ENCODE results near the gene ETFA.

ETFA gene

DNA sequence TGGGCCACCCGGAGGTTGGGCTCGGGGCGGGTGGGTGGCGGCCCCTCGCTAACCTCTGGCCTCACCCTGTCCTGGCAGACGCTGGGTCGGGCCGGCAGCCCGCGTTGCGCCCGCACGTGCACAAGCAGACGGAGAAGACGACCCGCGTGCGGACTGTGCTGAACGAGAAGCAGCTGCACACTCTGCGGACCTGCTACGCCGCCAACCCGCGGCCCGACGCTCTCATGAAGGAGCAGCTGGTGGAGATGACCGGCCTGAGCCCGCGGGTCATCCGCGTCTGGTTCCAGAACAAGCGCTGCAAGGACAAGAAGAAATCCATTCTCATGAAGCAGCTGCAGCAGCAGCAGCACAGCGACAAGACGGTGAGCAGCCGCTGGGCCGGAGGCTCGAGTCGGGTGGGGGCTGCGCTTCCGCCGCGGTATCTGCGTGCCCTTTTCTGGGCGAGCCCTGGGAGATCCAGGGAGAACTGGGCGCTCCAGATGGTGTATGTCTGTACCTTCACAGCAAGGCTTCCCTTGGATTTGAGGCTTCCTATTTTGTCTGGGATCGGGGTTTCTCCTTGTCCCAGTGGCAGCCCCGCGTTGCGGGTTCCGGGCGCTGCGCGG is 29.0 kb upstream of the ETFA start:
- DNase-seq, result no peak

DNA sequence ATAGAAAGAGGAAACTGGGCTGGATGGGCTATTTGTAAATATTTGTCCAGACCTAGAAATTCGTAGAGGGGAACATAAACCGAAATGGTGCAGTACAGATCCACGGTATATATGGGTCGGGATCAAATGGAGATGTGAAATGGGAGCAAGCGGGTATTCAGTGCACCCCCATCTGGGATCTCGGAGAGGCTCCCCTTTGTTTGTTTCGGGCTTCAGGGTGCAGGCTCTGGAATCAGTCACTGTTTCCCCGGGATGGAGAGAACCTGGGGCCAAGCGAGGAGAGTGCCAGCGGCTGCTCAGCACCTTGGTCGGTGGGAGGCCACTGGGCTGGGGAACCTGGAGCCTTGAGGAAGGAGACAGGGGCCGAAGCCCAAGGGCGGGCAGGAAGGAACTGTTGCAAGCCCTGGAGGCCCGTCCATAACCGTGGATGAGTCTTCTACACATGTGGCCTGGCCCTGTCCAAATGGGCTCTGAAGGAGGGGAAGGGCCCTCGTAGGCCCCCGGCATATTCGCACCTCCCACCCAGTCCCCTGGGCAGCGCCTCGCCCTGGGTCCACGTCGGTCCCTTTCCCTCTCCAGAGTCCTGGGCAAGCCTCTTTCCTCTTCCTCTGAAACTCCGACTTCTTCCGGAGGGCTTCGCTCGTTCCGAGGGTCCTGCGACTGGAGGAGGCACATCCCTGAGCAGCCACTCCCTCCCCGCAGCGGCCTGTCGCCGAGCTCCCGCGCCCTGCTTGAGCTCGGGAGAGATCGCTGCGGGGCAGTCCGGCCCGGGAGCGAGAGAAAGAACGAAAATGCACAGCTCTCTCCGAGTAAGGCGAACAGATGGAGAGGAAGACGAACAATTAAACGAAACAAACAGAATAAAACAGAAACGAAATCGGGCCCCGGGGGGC is 28.3 kb upstream of the ETFA start:
- no peak for DNase-seq

GRCh38 chr15:76338486-76339304 is 27.4 kb upstream of the ETFA start:
- no peak for DNase-seq

DNA sequence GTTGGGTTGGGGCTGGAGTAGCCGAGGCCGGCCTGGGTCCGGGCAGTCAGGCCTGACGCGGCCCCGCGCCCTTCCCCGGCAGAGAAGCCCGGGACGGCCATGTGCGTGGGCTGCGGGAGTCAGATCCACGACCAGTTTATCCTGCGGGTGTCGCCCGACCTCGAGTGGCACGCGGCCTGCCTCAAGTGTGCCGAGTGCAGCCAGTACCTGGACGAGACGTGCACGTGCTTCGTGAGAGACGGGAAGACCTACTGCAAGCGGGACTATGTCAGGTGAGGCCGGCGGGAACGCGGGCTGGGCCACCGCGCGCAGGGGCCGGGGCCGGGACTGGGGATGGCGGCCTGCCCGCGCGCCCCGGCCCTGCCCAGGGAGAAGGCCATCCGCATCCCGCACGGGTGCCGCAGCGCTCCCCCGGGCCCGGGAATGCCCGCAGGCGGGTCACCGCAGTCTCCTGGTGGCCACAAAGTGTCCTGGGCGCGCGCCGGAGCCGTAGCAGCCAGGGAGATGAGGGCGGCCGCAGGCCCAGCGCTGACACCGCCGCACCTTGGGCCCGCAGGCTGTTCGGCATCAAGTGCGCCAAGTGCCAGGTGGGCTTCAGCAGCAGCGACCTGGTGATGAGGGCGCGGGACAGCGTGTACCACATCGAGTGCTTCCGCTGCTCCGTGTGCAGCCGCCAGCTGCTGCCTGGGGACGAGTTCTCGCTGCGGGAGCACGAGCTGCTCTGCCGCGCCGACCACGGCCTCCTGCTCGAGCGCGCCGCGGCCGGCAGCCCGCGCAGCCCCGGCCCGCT is 26.6 kb upstream of the ETFA start:
- DNase-seq, result no peak

GRCh38 chr15:76337059-76337695 is 25.9 kb upstream of the ETFA start:
- DNase-seq, result no peak

GRCh38 chr15:76336254-76337058 is 25.2 kb upstream of the ETFA start, which contains the start of gene ISL2:
ISL2 (plus strand) TSS chr15:76336773; CDS start chr15:76336884, 111 bp downstream.
- peak; percentile 95 for DNase-seq

DNA sequence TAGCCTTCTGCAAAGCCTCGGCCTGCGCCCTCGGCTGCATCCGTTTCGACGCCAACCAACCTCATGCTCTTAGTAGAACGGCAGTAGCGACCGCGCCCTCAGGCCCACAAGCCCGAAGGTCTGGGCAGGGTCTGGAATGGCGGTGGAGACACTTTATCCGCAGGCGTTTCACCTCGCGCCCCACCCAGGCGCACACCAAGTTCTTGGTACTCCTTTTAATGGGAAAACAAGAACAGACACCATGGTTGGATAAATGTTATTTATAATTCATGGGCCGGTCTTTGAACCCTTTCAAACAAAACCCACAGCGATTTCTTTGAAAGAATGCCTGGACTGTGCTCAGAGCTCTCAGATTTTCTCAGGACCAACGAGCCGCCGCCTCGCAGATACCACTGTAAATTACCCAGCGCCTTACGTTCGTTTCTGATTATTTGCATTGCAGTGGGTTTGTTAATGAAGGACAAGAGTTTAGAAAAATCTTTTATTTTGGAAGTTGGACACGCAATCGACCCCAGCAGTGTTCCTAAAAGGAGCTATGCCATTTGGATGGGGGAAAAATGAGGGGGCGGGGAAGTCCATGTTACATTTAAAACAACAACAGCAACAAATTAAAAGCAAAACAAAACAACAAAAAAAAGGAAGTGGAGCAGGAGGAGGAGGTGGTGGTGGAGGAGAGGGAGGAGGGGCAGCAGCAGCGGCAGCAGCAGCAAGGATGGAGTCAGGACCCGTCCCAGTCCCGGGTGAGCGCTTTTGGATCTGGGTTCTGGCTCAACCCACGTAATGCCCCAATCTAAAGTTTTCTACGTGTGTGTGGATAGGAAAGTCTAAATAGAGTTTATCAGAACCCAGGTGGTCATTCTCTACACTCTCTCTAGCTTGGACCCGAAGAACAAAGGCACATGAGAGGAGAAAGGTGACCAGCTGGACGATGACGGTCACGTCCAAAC is 24.3 kb upstream of the ETFA start:
- DNase-seq, result peak; percentile 25

DNA sequence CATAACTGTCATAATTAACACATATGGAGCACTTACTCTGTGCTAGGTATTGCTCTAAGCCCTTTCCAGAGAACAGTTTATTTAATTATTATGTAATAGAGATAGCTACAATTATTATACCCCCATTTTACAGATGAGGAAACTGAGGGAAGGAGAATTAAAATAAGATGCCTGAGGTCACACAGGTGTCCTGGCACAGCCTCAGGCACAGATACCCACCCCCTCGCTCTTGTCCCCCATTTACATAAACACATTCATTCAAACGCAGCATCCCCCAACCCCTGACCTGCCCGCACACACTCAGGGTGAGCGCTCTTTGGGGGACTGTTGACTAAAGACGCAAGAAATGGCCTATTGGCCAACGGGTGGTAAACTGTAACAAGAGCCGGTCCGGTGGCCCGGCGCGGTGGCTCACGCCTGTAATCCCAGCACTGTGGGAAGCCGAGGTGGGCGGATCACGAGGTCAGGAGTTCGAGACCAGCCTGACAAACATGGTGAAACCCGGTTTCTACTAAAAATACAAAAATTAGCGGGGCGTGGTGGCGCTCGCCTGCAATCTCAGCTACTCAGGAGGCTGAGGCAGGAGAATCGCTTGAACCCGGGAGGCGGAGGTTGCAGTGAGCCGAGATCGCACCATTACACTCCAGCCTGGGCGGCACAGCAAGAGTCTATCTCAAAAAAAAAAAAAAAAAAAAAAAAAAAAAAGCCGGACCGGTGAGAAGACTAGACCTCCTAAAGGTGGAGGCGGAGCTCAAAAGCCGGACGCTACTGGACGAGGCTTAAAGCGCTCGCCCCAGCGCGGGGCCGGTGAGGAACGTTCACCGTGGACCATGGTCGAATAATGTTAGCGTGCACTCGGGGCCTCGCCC is 23.4 kb upstream of the ETFA start:
- no peak for DNase-seq

DNA sequence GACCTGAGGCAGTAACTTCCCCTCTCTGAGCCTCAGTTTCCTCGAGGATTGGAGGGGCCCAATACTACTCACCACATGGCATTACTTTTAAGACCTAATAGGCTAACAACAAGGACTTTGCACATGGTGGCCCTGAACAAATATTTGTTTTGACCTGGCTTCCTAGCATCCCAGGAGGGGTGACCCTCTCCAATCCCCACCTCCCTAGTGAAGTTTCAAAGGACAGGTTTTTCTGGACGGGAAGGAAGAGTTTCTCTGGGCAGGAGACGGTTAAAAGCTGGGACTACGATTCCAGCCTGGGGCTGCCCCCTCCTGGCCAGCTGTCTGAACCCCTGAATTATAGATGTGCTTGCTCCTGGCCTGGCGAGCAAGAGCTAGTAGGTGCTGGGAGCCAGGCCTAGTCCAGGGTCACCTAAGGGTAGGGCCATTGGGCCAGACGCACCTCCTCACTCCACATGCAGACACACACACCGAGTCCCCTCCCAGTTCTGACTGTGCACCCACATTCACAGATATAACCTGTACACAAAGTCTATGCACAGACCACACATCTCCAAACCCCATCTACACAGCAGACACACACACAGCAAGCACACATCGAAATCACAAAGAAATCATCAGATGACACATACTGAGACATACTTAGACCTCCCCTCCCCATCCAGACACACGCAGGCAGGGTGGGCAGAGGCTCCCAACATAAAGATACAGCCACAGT is 22.6 kb upstream of the ETFA start:
- DNase-seq, result no peak

DNA sequence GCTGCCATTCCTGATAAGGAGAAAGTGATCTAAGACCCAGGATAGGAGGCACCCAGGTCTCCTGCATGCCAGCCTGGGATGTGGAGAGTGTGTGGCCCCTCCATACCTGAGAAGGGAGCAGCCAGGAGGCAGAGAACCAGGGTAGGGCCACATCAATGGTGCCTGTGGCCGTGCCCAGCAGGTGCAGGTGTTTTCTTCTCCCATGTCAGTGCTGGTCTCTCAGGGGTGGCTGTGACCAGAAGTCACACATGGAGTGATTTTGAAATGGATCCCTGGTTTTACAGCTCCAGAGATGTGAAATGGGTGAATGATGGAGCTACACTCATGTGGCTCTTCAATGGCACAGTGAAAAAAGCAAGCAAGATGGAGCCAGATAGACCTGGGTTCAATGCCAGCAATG is 22.0 kb upstream of the ETFA start:
- no peak for DNase-seq

DNA sequence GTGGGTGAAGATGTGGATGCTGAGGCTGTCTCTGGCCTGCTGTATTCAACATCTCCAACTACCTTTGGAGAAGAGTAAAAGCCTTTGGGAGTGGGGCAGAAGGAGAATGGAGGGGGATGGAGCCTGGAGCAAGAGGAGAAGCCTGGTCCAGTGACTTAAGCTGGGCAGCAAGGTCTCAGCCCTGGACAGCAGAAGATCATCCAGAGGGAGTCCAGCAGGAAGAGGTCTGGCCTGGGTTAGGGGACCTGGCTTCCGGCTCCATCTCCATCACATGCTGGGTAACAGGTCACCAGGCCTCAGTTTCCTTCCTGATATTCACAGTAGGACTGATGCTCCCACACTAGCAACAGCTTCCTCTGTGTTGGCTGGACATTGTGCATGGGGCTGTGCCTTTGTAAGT is 21.5 kb upstream of the ETFA start:
- DNase-seq, result no peak

GRCh38 chr15:76330080-76330680 is 18.9 kb upstream of the ETFA start:
- DNase-seq, result peak; percentile 41

GRCh38 chr15:76328958-76329357 is 17.7 kb upstream of the ETFA start:
- DNase-seq, result no peak

GRCh38 chr15:76328106-76328696 is 16.9 kb upstream of the ETFA start:
- DNase-seq, result no peak

DNA sequence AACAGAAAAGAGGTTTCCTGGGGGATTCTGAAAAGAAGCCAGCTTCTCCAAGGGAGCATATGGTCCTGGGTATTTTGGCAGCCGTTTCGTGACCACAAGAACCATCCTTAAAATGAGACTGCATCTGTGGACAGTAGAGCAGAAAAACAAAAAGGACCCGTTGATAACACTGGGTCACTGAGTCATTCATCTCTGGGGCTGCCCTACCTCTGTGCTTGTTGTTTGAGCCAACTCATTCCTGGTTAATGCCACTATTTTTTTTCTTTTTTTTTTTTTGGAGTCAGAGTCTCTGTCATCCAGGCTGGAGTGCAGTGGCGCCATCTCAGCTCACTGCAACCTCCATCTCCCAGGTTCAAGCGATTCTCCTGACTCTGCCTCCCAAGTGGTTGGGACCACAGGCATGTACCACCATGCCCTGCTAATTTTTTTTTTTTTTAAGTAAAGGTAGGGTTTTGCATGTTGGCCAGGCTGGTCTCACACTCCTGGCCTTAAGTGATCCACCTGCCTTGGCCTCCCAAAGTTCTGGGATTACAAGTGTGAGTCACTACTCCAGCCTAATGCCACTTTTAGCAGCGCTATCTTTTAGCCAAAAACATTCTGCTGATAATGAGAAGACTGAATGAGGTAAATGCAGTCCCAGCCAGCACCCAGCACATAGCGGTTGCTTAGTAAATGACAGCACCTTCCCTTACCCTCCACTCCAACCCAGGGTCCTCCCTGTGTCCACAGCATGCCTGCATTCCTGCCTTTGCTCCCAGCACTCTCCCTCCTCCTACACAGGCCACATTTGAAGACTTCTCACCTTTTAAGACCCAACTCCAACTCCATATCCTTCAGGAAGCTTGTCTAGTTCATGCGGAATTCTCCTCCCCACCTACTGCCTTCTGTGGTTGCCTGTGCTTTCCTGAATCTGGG is 16.2 kb upstream of the ETFA start:
- DNase-seq, result peak; percentile 57

DNA sequence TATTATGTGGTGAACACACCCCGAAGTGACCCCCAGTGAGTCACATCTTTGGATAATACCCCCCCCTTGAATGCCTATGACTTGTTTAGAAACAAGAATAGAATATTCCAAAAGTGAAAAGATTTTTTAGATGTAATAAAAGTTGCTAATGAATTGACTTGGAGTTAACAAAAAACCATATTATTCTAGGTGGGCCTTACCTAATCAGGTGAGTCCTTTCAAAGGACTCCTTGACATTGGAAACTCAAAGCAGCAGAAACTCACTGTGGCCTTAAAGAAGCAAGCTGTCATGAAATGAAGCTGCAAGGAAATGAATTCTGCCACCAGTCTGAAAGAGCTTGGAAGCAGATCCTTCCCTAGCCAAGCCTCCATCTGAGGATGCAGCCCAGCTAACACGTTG is 14.4 kb upstream of the ETFA start:
- DNase-seq, result no peak

Data from fibroblast of upper back skin (primary cell).